ENCODE measurements around the gene VWA8. TPM values are rescaled to one million over a fixed set of nuclear protein-coding genes. Genes with fewer than 3 reads are reported as not detected.
"Not testable (repeated sequence)": the region's sequence is repeated elsewhere in the genome, so short reads cannot be mapped to it uniquely, and the experiment has no call there.

VWA8 gene
- total RNA-seq, 1 donor from 2014 or later: 14.6 TPM

- DNase-seq (ENCODE audit: low read depth): peak; percentile 71
- no peak overlapping the region for H3K4me3 ChIP-seq (ENCODE audit: low read depth, low read length)
- no peak for TF ChIP-seq CTCF (IDR thresholded peaks at IDR 0.05; ENCODE audit: insufficient read depth, low read length, poor library complexity, severe bottlenecking)
- no peaks in the 10 kb centered on the region for H3K27me3 ChIP-seq (ENCODE audit: control insufficient read depth, insufficient read depth, low read length)
- H3K36me3 ChIP-seq (ENCODE audit: control insufficient read depth, insufficient read depth, low read length): no peaks in the 10 kb centered on the region
These were observed 414.3 kb downstream of the VWA8 start for GRCh38 chr13:41546372-41547190.

- H3K36me3 ChIP-seq (ENCODE audit: control insufficient read depth, insufficient read depth, low read length): no peaks in the 10 kb centered on the region
- no peak overlapping the region for H3K4me3 ChIP-seq (ENCODE audit: low read depth, low read length)
- DNase-seq (ENCODE audit: low read depth): no peak
- no peak for TF ChIP-seq CTCF (IDR thresholded peaks at IDR 0.05; ENCODE audit: insufficient read depth, low read length, poor library complexity, severe bottlenecking)
- no peaks in the 10 kb centered on the region for H3K27me3 ChIP-seq (ENCODE audit: control insufficient read depth, insufficient read depth, low read length)
These were observed 415.5 kb downstream of the VWA8 start for GRCh38 chr13:41545432-41545707.

DNA sequence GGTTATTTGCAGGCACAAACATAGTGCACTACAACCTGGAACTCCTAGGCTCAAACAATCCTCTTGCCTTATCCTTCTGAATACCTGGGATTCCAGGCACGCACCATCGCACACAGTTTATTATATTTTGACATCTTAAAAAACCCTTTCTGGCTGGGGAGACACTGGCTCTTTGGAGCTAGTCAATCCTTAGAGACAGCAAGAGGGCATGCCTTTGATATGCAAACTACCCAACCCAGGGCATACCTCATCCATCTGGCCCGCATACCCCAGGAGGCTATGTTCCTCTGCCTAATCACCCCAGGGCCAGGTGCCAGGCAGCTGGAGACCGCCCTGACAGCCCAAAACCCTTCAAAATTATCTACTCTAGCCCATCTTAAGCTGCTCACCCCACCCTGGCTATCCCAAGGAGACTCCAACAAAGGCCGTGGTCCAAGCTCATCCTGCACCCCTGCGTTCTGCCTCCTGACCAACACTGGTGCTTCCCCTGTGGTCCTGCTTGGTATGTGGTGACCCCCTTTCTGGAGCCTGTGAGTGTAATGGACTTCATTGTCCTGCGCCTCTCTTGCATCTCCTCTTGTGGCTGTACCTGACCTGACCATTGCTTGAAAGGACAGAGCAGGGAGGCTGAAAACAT is 417.1 kb downstream of the VWA8 start:
- Histone ChIP-seq H3K4me3 (ENCODE audit: low read depth, low read length) (no peak overlapping the region), H3K36me3 (ENCODE audit: control insufficient read depth, insufficient read depth, low read length) (no peaks in the 10 kb centered on the region), H3K27me3 (ENCODE audit: control insufficient read depth, insufficient read depth, low read length) (no peaks in the 10 kb centered on the region)
- DNase-seq (ENCODE audit: low read depth): no peak
- TF ChIP-seq CTCF (IDR thresholded peaks at IDR 0.05; ENCODE audit: insufficient read depth, low read length, poor library complexity, severe bottlenecking): no peak

- not testable (repeated sequence) for DNase-seq (ENCODE audit: low read depth); H3K4me3 ChIP-seq (ENCODE audit: low read depth, low read length); H3K36me3 ChIP-seq (ENCODE audit: control insufficient read depth, insufficient read depth, low read length); H3K27me3 ChIP-seq (ENCODE audit: control insufficient read depth, insufficient read depth, low read length)
These were observed 418.1 kb downstream of the VWA8 start for GRCh38 chr13:41542799-41543198.

- DNase-seq (ENCODE audit: low read depth): no peak
- no peaks in the 10 kb centered on the region for H3K27me3 ChIP-seq (ENCODE audit: control insufficient read depth, insufficient read depth, low read length)
- no peaks in the 10 kb centered on the region for H3K36me3 ChIP-seq (ENCODE audit: control insufficient read depth, insufficient read depth, low read length)
- no peak overlapping the region for H3K4me3 ChIP-seq (ENCODE audit: low read depth, low read length)
- TF ChIP-seq CTCF (IDR thresholded peaks at IDR 0.05; ENCODE audit: insufficient read depth, low read length, poor library complexity, severe bottlenecking): no peak
These were observed 418.6 kb downstream of the VWA8 start for GRCh38 chr13:41542281-41542680.

GRCh38 chr13:41541142-41541938 is 419.6 kb downstream of the VWA8 start:
- Histone ChIP-seq H3K27me3 (ENCODE audit: control insufficient read depth, insufficient read depth, low read length) (no peaks in the 10 kb centered on the region), H3K36me3 (ENCODE audit: control insufficient read depth, insufficient read depth, low read length) (no peaks in the 10 kb centered on the region), H3K4me3 (ENCODE audit: low read depth, low read length) (no peak overlapping the region)
- no peak for DNase-seq (ENCODE audit: low read depth)
- TF ChIP-seq CTCF (IDR thresholded peaks at IDR 0.05; ENCODE audit: insufficient read depth, low read length, poor library complexity, severe bottlenecking): no peak

DNA sequence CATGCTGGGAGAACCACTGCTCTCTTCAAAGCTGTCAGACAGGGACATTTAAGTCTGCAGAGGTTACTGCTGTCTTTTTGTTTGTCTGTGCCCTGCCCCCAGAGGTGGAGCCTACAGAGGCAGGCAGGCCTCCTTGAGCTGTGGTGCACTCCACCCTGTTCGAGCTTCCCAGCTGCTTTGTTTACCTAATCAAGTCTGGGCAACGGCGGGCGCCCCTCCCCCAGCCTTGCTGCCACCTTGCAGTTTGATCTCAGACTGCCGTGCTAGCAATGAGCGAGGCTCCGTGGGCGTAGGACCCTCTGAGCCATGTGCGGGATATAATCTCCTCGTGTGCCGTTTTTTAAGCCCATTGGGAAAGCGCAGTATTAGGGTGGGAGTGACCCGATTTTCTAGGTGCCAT is 420.7 kb downstream of the VWA8 start:
- not testable (repeated sequence) for H3K27me3 ChIP-seq (ENCODE audit: control insufficient read depth, insufficient read depth, low read length); H3K36me3 ChIP-seq (ENCODE audit: control insufficient read depth, insufficient read depth, low read length); H3K4me3 ChIP-seq (ENCODE audit: low read depth, low read length); DNase-seq (ENCODE audit: low read depth)
